Mucosa of rectum (tissue), 2 donors: Measurements from ENCODE around the gene MTHFD2.

Source experiments
- H3K27ac ChIP-seq, 2 donors: one replicate each; pipeline ENCODE4 v1.7.0; 2013; ENCODE audit warnings: inconsistent platforms in 2 of 2, low read depth in 2 of 2, low read length in 2 of 2
- H3K27me3 ChIP-seq, 2 donors: one replicate each; pipeline ENCODE4 v1.7.0; 2013; ENCODE audit warnings: low read length in 2 of 2; ENCODE audit not compliant: control insufficient read depth in 2 of 2, insufficient read depth in 2 of 2
- H3K36me3 ChIP-seq, 2 donors: one replicate each; pipeline ENCODE4 v1.7.0; 2013; ENCODE audit warnings: low read length in 2 of 2; ENCODE audit not compliant: control insufficient read depth in 2 of 2, insufficient read depth in 2 of 2
- H3K4me1 ChIP-seq, 2 donors: one replicate each; pipeline ENCODE4 v1.7.0; 2013; ENCODE audit warnings: low read length in 2 of 2, mild to moderate bottlenecking in 1 of 2; ENCODE audit not compliant: control insufficient read depth in 2 of 2, insufficient read depth in 2 of 2
- H3K4me3 ChIP-seq, 2 donors: one replicate each; pipeline ENCODE4 v1.7.0; 2013; ENCODE audit warnings: low read length in 2 of 2
- H3K9ac ChIP-seq, 2 donors: one replicate each; pipeline ENCODE4 v1.7.0; 2013; ENCODE audit warnings: low read length in 2 of 2, low read depth in 1 of 2, mild to moderate bottlenecking in 1 of 2
- H3K9me3 ChIP-seq, 2 donors: one replicate each; pipeline ENCODE4 v1.7.0; 2013; ENCODE audit warnings: low read length in 2 of 2; ENCODE audit not compliant: control insufficient read depth in 2 of 2
- donor health status: healthy.
- donor health status: Normal muscosa, but diverticular disease.

MTHFD2 gene

GRCh38 chr2:74242354-74243071 is 44.1 kb downstream of the MTHFD2 start:
- Histone ChIP-seq H3K4me1 (no peaks in the 10 kb centered on the region), H3K27ac (no peak overlapping the region), H3K4me3 (no peak overlapping the region), H3K9ac (no peak overlapping the region), H3K9me3 (no peaks in the 10 kb centered on the region), H3K27me3 (no peaks in the 10 kb centered on the region), H3K36me3 (no peaks in the 10 kb centered on the region)

DNA sequence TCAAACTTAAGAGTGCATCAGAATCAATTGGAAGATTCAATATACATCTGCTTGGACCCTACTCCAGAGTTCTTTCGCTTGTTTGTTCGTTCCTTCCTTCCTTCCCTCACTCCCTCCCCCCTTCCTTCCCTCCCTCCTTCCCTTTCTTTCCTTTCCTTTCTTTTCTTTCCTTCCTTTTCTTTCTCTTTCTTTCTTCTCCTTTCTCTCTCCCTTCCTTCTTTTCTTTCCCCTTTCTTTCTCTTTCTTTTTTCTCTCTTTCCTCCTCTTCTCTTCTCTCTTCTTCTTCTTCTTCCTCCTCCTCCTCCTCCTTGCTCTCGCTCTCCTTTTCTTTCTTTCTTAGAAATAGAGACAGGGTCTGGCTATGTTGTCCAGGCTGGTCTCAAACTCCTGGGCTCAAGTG is 45.9 kb downstream of the MTHFD2 start:
- H3K4me3 ChIP-seq: no peak overlapping the region
- H3K9me3 ChIP-seq: no peaks in the 10 kb centered on the region
- H3K27ac ChIP-seq: no peak overlapping the region
- H3K9ac ChIP-seq: no peak overlapping the region
- no peaks in the 10 kb centered on the region for H3K4me1 ChIP-seq
- H3K27me3 ChIP-seq: no peaks in the 10 kb centered on the region
- H3K36me3 ChIP-seq: no peaks in the 10 kb centered on the region

DNA sequence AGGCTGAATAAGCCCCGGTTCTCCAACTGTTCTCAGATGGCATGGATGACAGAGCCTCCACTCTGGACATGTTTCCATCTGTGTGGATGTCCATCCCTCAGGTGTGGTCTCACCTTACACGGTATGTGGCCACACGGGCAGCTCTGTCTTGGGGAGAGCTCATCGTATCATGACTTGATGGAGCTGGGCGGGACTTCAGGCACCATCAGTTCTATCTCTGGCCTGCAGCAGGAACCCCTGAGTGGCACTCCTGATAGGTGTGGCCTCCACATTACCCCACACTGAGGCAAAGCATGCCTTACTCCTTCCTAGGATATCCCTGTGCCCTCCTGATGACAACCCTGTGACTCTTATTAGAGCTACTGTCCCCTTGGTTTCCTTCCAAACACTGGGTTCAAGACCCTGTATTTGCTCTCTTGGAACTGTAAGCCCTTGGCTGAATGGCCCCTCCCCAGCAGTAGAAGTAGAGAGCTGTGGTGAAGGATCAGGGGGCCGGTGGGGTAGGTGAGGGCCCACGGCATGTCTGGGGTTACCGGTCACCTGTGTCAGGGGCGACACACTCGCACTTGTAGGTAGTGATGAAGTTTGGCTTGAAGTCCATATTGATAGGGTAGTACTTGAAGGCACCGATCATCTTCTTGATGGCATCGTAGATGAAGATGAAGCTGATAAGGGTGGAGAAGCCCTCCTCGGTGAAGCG is 48.2 kb downstream of the MTHFD2 start:
- Histone ChIP-seq H3K9me3 (no peaks in the 10 kb centered on the region), H3K4me3 (no peak overlapping the region), H3K27me3 (no peaks in the 10 kb centered on the region)

GRCh38 chr2:74249406-74250122 is 51.1 kb downstream of the MTHFD2 start:
- no peaks in the 10 kb centered on the region for H3K4me1 ChIP-seq
- no peaks in the 10 kb centered on the region for H3K27me3 ChIP-seq
- no peak overlapping the region for H3K27ac ChIP-seq
- H3K36me3 ChIP-seq: no peaks in the 10 kb centered on the region
- no peak overlapping the region for H3K4me3 ChIP-seq
- H3K9ac ChIP-seq: no peak overlapping the region
- H3K9me3 ChIP-seq: no peaks in the 10 kb centered on the region

More for the DNA sequence above, 48.2 kb downstream of the MTHFD2 start:
- Histone ChIP-seq H3K27ac (no peak overlapping the region), H3K9ac (no peak overlapping the region), H3K36me3 (no peaks in the 10 kb centered on the region), H3K4me1 (no peaks in the 10 kb centered on the region)

- Histone ChIP-seq H3K9ac (no peak overlapping the region), H3K27ac (no peak overlapping the region), H3K36me3 (no peaks in the 10 kb centered on the region), H3K4me1 (no peaks in the 10 kb centered on the region), H3K27me3 (no peaks in the 10 kb centered on the region), H3K4me3 (no peak overlapping the region), H3K9me3 (no peaks in the 10 kb centered on the region)
These were observed 51.8 kb downstream of the MTHFD2 start for GRCh38 chr2:74250189-74250631.

GRCh38 chr2:74252036-74252435 is 53.6 kb downstream of the MTHFD2 start:
- Histone ChIP-seq H3K9ac (no peak overlapping the region), H3K27ac (no peak overlapping the region), H3K9me3 (no peaks in the 10 kb centered on the region), H3K4me1 (no peaks in the 10 kb centered on the region), H3K36me3 (no peaks in the 10 kb centered on the region), H3K27me3 (no peaks in the 10 kb centered on the region), H3K4me3 (no peak overlapping the region)

DNA sequence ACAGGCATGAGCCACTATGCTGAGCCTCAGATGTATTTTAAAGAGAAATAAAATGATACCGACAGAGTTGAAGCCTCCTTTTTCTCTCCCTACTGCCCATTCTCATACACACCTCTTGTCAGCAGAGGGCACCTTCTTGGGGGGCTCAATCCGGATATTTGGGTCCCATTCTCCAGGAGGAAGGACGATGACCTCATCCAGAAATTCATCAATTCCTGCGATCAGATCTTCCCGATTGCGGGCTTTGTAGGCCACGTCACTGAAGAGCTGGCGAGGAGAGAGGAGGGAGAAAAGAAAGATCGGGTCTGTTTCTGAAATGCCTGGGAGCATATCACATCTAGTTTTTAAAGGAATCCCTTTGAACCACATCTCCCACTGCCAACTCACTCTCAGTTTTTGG is 54.4 kb downstream of the MTHFD2 start:
- Histone ChIP-seq H3K36me3 (no peaks in the 10 kb centered on the region), H3K9ac (no peak overlapping the region), H3K9me3 (no peaks in the 10 kb centered on the region), H3K4me1 (no peaks in the 10 kb centered on the region), H3K4me3 (no peak overlapping the region), H3K27me3 (no peaks in the 10 kb centered on the region), H3K27ac (no peak overlapping the region)

- no peaks in the 10 kb centered on the region for H3K4me1 ChIP-seq
- no peaks in the 10 kb centered on the region for H3K9me3 ChIP-seq
- H3K36me3 ChIP-seq: no peaks in the 10 kb centered on the region
- H3K27me3 ChIP-seq: no peaks in the 10 kb centered on the region
- H3K27ac ChIP-seq: no peak overlapping the region
- H3K9ac ChIP-seq: no peak overlapping the region
- H3K4me3 ChIP-seq: no peak overlapping the region
These were observed 55.0 kb downstream of the MTHFD2 start for GRCh38 chr2:74253306-74253970.

- Histone ChIP-seq H3K27me3 (no peaks in the 10 kb centered on the region), H3K36me3 (no peaks in the 10 kb centered on the region), H3K4me3 (no peak overlapping the region), H3K4me1 (no peaks in the 10 kb centered on the region), H3K27ac (no peak overlapping the region), H3K9me3 (no peaks in the 10 kb centered on the region), H3K9ac (no peak overlapping the region)
These were observed 55.5 kb downstream of the MTHFD2 start for GRCh38 chr2:74253971-74254310.
